PFSK-1 (cell line): ENCODE data around the gene TEAD4.

Experiments used
- TAF1 ChIP-seq: IDR thresholded peaks from 2 replicates; pipeline ENCODE4 v1.6.1; 2012; ENCODE audit warnings: low read length, control low read depth, borderline replicate concordance; ENCODE audit not compliant: insufficient read depth
- TF ChIP-seq, protein P1 (sequence below), 2 experiments: IDR thresholded peaks; 2 replicates each; pipeline versions ENCODE4 v1.6.1 to v1.8.0; 2011 to 2012; ENCODE audit warnings: low read depth in 2 of 2, low read length in 2 of 2, control low read depth in 1 of 2, inconsistent platforms in 1 of 2, mild to moderate bottlenecking in 1 of 2, moderate library complexity in 1 of 2; ENCODE audit not compliant: insufficient read depth in 1 of 2

DNA sequence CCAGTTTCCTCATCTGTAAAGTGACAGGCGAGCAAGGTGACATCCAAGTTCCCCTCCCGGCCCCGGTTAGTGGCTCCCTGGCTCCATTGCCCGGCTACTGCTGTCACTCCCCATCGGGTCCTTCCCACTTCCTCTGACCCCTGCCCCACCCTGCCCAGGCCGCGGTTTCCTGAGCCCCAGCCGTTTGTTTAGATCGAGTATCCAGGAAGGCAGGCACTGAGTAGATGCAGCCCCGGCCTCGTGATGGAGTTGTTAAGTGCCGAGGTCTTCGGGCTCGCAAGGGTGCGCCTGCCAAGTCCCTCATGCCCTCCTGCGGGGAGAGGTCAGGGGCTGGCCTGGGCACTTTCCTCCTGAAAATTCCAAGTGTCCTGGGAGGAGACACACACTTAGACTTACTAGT is 55.4 kb downstream of the TEAD4 start:
- no peak for TF ChIP-seq TAF1
- TF ChIP-seq, protein P1, sequence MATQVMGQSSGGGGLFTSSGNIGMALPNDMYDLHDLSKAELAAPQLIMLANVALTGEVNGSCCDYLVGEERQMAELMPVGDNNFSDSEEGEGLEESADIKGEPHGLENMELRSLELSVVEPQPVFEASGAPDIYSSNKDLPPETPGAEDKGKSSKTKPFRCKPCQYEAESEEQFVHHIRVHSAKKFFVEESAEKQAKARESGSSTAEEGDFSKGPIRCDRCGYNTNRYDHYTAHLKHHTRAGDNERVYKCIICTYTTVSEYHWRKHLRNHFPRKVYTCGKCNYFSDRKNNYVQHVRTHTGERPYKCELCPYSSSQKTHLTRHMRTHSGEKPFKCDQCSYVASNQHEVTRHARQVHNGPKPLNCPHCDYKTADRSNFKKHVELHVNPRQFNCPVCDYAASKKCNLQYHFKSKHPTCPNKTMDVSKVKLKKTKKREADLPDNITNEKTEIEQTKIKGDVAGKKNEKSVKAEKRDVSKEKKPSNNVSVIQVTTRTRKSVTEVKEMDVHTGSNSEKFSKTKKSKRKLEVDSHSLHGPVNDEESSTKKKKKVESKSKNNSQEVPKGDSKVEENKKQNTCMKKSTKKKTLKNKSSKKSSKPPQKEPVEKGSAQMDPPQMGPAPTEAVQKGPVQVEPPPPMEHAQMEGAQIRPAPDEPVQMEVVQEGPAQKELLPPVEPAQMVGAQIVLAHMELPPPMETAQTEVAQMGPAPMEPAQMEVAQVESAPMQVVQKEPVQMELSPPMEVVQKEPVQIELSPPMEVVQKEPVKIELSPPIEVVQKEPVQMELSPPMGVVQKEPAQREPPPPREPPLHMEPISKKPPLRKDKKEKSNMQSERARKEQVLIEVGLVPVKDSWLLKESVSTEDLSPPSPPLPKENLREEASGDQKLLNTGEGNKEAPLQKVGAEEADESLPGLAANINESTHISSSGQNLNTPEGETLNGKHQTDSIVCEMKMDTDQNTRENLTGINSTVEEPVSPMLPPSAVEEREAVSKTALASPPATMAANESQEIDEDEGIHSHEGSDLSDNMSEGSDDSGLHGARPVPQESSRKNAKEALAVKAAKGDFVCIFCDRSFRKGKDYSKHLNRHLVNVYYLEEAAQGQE (IDR thresholded peaks at IDR 0.05; ENCODE audit: insufficient read depth in 1 of 2, low read depth in 2 of 2, low read length in 2 of 2) = no peak
